NCI-H82 treated with DMSO at 0.1 percent for 48 hours (cell line): ENCODE data around the gene ARID5B.

Experiments used
- DNase-seq: peaks from one replicate; lab custom pipeline; 2025; ENCODE audit not compliant: unreplicated experiment; lab: John Stamatoyannopoulos, UW

The ARID5B gene

GRCh38 chr10:61882621-61883370, 18.7 kb upstream of the ARID5B start:
- DNase-seq: no peak

GRCh38 chr10:61883371-61884025, 18.0 kb upstream of the ARID5B start:
- no peak for DNase-seq

- DNase-seq: no peak
Observed at GRCh38 chr10:61887772-61888171, 13.7 kb upstream of the ARID5B start.

- DNase-seq: no peak
Observed at GRCh38 chr10:61888744-61889143, 12.8 kb upstream of the ARID5B start.

- DNase-seq: no peak
Observed at GRCh38 chr10:61890430-61890829, 11.1 kb upstream of the ARID5B start.

- no peak for DNase-seq
Observed at GRCh38 chr10:61890881-61891409, 10.6 kb upstream of the ARID5B start.

GRCh38 chr10:61891906-61892585, 9.5 kb upstream of the ARID5B start:
- no peak for DNase-seq

- DNase-seq: no peak
Observed at GRCh38 chr10:61892961-61893360, 8.5 kb upstream of the ARID5B start.

GRCh38 chr10:61894133-61894532, 7.4 kb upstream of the ARID5B start:
- DNase-seq: no peak

- DNase-seq: no peak
Observed at GRCh38 chr10:61895898-61896600, 5.5 kb upstream of the ARID5B start.

GRCh38 chr10:61896854-61897661, 4.4 kb upstream of the ARID5B start:
- peak; percentile 19 for DNase-seq

GRCh38 chr10:61897671-61898434, 3.6 kb upstream of the ARID5B start:
- no peak for DNase-seq

- peak; percentile 45 for DNase-seq
Observed at GRCh38 chr10:61898435-61898778, 3.1 kb upstream of the ARID5B start.

- DNase-seq: no peak
Observed at GRCh38 chr10:61899069-61899531, 2.4 kb upstream of the ARID5B start.

- no peak for DNase-seq
Observed at GRCh38 chr10:61899663-61899996, 1.9 kb upstream of the ARID5B start.

- DNase-seq: peak; percentile 17
Observed at GRCh38 chr10:61899997-61900828, 1.3 kb upstream of the ARID5B start.

- DNase-seq: no peak
Observed at GRCh38 chr10:61901829-61902444, 438 bp downstream of the ARID5B start.

GRCh38 chr10:61902445-61903220, 1.1 kb downstream of the ARID5B start:
- DNase-seq: no peak
